ENCODE results near the gene APLF.
"Not testable (repeated sequence)": the region's sequence is repeated elsewhere in the genome, so short reads cannot be mapped to it uniquely, and the experiment has no call there.

The APLF gene

GRCh38 chr2:68529156-68529555 lies 61.8 kb downstream of the APLF start:
- DNase-seq (ENCODE audit: low read depth in 2 of 2) = not testable (repeated sequence)

DNA sequence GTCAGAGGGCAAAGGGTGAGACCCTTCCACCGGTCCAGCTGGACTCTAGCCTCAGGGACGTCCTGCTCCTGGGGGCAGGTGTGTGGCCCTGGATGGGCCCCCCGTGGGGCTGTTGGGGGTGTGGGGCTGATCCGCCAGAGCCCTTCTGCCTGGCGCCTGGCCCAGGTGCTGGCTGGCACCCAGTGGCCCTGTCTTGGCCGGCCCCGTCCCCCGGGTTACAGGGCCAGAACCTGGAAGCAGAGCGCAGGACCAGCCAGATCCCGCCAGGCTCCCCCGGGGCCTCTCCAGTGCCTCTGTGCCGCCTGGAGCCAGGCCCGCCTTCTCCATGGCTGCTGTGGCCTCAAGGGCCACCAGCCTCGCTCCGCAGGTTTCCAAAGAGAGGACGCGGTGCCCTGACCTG lies 62.3 kb downstream of the APLF start:
- not testable (repeated sequence) for DNase-seq (ENCODE audit: low read depth in 2 of 2)

DNA sequence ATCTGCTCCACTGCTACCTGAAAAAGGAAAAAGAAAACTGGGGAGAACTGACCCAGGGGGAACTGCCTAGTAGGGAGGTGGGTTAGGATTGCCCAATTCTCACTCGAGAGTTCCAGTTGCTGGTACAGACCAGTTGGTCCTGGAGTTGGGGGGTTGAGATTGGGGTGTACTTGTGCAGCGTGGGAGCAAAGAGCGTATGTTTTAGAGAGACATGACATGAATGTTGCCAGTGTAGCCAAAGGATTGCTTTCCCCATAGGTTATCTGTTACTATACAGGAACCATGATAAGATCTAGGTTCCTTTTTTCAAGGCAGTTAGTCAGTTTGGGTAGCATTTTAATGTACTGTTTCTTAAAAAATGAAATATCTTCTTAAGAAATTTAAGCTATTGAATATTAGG lies 68.6 kb downstream of the APLF start:
- DNase-seq (ENCODE audit: low read depth in 2 of 2) = no peak

DNA sequence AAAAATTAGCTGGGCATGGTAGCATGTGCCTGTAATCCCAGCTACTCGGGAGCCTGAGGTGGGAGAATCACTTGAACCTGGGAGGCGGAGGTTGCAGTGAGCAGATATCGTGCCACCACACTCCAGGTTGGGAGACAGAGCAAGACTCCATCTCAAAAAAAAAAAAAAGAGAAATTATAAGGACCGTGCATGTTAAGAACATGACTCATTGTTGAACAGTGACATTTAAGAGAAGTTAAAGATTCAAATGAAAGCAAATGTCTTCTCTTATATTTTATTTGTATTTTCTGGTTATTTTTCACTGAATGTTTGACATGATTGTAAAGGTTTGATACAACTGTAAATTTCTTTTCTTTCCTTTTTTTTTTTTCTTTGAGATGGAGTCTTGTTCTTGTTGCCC lies 69.6 kb downstream of the APLF start:
- DNase-seq (ENCODE audit: low read depth in 2 of 2) = no peak

DNA sequence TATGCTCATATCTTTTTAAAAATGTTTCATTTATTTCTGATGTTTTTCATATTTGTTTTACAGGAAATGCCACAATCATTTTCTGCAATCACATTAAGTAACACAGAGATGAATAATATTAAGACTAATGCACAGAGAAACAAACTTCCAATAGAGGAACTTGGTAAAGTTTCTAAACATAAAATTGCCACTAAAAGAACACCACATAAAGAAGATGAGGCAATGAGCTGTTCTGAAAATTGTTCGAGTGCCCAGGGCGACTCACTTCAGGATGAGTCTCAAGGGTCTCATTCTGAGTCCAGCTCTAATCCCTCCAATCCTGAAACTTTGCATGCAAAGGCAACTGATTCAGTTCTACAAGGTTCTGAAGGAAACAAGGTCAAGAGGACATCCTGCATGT lies 70.4 kb downstream of the APLF start:
- no peak for DNase-seq (ENCODE audit: low read depth in 2 of 2)

- no peak for DNase-seq (ENCODE audit: low read depth in 2 of 2)
These were observed 77.4 kb downstream of the APLF start for GRCh38 chr2:68544811-68545210.

- DNase-seq (ENCODE audit: low read depth in 2 of 2) = no peak
These were observed 81.0 kb downstream of the APLF start for GRCh38 chr2:68548396-68548795.

DNA sequence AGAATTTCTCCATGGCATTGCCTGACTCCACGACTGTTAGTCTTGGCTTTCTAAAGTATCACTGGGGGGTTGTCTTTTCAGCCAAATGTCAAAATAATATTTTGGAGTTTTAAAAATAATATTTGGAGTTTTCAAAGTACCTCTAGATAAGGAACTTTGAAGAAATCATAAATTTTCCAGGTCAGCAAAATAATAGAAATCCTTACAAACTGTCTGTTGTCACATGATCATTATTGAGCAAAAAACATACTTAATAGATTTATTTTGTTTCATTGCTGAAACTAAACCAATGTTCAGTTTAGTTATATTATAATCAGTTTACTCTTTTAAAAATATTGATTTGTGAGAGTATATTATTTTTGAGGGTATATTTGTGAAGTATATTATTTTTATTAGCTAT lies 85.7 kb downstream of the APLF start:
- DNase-seq (ENCODE audit: low read depth in 2 of 2) = no peak

DNA sequence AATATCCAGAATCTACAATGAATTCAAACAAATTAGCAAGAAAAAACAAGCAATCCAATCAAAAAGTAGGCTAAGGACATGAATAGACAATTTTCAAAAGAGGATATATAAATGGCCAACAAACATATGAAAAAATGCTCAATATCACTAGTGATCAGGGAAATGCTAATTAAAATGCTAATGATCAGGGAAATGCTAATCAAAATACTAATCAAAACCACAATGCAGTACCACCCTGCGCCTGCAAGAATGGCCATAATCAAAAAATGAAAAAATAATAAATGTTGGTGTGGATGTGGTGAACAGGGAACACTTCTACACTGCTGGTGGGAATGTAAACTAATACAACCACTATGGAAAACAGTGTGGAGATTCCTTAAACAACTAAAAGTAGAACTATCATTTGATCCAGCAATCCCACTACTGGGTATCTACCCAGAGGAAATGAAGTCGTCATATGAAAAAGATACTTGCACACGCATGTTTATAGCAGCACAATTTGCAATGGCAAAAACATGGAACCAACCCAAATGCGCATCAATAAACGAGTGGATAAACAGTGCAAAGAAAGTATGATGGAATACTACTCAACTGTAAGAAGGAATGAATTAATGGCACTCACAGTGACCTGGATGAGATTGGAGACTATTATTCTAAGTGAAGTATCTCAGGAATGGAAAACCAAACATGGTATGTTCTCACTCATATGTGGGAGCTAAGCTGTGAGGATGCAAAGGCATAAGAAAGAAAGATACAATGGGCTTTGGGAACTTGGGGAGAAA lies 88.2 kb downstream of the APLF start:
- not testable (repeated sequence) for DNase-seq (ENCODE audit: low read depth in 2 of 2)

DNA sequence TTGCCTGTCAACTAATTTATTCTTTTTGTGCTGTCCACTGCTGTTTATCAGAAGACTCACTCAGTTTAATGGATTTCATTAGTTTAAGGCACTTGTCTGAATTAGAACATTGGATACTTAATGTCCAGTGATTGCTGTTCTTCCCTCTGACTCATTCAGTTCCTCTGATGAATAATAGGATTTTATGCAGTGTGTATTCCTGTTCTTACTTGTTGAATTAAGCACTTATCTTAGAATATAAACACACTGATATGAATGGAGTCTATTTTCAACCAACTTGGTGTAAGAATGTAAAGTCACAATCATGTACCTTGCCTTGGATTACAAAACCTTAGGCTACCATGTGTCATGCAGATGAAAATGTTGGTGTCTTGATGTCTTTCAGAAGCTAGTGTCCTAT lies 89.0 kb downstream of the APLF start:
- DNase-seq (ENCODE audit: low read depth in 2 of 2) = no peak

DNA sequence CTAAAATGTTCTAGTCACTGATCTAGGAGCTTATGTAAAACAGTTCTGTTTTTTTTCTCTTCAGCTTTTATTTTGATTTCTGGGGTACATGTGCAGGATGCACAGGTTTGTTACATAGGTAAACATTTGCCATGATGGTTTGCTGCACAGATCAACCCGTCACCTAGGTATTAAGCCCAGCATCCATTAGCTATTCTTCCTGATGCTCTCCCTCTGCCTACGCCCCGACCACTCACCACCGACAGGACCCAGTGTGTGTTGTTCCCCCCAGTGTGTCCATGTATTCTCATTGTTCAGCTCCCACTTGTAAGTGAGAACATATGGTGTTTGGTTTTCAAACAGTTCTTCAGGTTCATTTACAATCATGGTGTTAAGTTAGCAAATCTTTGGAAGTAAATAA lies 91.2 kb downstream of the APLF start:
- DNase-seq (ENCODE audit: low read depth in 2 of 2) = no peak

GRCh38 chr2:68559692-68560091 lies 92.3 kb downstream of the APLF start:
- no peak for DNase-seq (ENCODE audit: low read depth in 2 of 2)

GRCh38 chr2:68560545-68560944 lies 93.2 kb downstream of the APLF start:
- no peak for DNase-seq (ENCODE audit: low read depth in 2 of 2)

DNA sequence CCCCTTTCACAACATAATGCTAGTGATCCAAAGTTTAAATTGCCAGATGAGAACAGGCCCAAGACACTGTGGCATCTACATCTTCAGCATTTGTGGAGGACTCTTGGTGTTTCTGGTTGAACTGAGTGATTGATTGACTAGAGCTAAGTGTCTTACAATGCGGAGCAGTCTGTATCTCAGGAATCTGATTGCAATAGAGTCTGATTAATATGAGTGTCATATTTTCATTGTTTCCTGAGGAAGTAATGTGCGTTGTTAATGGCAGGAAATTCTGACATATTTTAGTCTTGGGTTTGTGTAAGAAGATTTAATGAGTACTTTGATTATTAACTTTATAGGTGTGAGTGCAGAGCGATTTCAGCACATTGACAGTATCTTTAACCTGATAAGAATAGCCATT lies 94.0 kb downstream of the APLF start:
- no peak for DNase-seq (ENCODE audit: low read depth in 2 of 2)

DNA sequence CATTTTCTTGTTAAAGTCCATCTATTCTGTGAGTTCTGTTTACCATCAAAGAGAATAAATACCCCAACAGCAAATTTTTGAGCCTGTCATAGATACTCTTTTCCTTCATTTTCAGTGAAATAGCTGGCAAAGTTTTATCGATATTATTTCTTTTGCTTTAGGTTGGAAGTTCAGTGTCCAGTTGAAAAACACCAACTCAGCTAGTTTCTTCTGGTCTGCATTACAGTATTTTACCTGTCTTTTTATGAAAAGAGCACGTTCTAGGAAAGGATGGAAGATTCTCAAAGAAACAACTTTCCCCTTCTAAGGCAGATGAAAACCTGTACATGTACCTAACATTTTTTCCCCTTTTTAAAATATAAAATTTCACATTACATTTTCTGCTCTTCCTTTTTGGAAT lies 95.5 kb downstream of the APLF start:
- no peak for DNase-seq (ENCODE audit: low read depth in 2 of 2)

GRCh38 chr2:68564426-68564825 lies 97.0 kb downstream of the APLF start:
- no peak for DNase-seq (ENCODE audit: low read depth in 2 of 2)

GRCh38 chr2:68565273-68565672 lies 97.9 kb downstream of the APLF start:
- DNase-seq (ENCODE audit: low read depth in 2 of 2) = no peak

- no peak for DNase-seq (ENCODE audit: low read depth in 2 of 2)
These were observed 98.5 kb downstream of the APLF start for GRCh38 chr2:68565858-68566257.

GRCh38 chr2:68566362-68566761 lies 99.0 kb downstream of the APLF start:
- no peak for DNase-seq (ENCODE audit: low read depth in 2 of 2)

DNA sequence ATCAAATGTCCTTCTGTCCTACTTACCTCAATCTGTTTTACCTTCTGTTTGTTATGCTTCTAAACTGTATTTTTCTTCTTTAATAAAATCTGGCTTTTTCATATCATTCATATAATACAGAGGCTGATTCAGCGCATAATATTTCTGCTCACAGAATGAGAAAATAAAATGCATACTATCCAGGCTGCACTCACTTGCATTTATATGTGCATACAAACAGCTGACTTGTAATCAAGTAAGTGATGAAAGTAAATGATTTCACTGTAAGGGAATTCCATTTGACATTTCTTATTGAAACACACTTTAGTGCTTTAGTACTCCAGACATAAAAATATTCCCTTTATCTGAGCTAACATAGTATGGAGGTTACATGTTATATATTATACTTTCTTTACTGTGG lies 100.7 kb downstream of the APLF start:
- no peak for DNase-seq (ENCODE audit: low read depth in 2 of 2)

DNA sequence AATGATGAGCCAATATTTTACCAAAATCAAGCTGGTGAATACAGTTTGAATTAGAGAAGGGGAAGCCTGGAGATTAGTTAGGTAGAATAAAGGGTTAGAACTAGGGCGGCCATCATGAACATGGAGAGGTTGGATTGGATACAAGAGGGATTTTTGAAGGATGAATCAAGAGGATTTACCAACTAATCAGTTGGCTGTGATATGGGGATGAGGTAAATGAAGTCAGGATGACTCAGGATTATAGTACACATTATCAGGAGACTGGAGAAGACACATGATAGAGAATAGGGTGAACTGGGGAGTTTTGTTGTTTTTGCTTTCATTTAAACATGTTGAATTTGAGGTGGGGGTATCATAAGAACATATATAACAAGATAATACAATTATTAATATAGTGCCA lies 102.2 kb downstream of the APLF start:
- DNase-seq (ENCODE audit: low read depth in 2 of 2) = no peak

GRCh38 chr2:68570434-68570833 lies 103.0 kb downstream of the APLF start:
- DNase-seq (ENCODE audit: low read depth in 2 of 2) = not testable (repeated sequence)

- no peak for DNase-seq (ENCODE audit: low read depth in 2 of 2)
These were observed 106.9 kb downstream of the APLF start for GRCh38 chr2:68574202-68574791.

DNA sequence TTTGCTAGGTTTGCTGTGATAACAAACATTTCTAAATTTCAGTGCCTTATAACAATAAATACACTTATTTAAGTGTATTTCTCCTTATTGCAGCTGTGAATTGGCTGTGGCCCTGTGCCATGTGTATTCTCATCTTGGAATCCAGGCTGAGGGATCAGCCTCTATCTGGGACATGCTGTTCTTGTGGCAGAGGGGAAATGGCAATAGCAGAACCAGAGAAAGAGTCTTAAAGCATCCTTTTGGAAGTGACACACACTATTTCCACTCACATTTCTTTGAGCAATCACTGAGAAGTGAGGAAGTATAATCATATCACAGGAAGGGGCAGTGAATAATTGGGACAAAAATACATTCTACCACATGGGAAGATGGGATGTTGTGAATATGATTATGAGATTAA lies 109.8 kb downstream of the APLF start:
- DNase-seq (ENCODE audit: low read depth in 2 of 2) = no peak
